ENCODE measurements around the gene PCED1B. TPM values are rescaled to one million over a fixed set of nuclear protein-coding genes. Genes with fewer than 3 reads are reported as not detected.

Gene PCED1B
- total RNA-seq, 1 experiment from 2014 or later = 6.6 TPM

DNA sequence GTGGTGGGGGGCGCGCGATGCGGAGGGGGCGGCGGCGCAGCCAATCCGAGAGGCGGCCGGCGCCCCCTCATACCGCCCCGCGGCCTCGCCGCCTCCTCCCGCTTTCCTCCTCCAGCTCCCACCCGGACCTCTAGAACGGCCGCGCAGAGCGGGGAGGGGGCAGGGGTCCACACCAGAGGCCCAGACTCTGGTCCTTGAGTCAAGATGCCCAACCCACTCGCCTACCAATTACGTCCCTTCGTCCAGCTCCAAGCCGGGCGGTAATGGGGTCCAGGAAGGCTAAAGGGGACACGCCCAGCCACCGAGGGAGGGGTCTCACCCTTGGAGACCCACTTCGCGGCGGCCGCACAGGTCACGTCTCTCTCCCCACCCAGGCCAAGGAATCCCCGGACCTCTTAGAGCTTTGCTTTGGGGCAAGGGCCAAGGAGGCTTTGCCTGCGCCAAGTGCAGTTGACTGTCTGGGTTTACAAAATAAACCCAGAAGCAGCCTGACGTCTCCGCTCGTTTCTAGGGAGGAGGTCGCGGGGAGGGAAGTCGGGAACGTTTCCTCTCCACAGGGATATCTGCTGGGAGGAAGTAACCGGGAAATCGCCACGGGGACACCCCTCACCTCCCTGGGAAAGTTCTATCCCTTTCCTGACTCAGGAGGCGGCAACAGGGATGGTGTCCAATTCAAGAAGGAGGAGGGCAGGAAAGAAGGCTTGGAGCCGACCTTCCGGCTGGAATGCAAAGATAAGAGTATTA is 732 bp downstream of the PCED1B start (continued):
- TF ChIP-seq, protein P1, sequence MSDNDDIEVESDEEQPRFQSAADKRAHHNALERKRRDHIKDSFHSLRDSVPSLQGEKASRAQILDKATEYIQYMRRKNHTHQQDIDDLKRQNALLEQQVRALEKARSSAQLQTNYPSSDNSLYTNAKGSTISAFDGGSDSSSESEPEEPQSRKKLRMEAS (CRISPR knock-in tag; IDR thresholded peaks at IDR 0.05) = 0 out of 2 replicates have a peak, but pooled peaks have one; percentile 7
- TF ChIP-seq, protein P2, sequence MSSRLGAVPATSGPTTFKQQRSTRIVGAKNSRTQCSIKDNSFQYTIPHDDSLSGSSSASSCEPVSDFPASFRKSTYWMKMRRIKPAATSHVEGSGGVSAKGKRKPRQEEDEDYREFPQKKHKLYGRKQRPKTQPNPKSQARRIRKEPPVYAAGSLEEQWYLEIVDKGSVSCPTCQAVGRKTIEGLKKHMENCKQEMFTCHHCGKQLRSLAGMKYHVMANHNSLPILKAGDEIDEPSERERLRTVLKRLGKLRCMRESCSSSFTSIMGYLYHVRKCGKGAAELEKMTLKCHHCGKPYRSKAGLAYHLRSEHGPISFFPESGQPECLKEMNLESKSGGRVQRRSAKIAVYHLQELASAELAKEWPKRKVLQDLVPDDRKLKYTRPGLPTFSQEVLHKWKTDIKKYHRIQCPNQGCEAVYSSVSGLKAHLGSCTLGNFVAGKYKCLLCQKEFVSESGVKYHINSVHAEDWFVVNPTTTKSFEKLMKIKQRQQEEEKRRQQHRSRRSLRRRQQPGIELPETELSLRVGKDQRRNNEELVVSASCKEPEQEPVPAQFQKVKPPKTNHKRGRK (CRISPR knock-in tag; IDR thresholded peaks at IDR 0.05; ENCODE audit: borderline replicate concordance) = no peak
- TF ChIP-seq, protein P3, sequence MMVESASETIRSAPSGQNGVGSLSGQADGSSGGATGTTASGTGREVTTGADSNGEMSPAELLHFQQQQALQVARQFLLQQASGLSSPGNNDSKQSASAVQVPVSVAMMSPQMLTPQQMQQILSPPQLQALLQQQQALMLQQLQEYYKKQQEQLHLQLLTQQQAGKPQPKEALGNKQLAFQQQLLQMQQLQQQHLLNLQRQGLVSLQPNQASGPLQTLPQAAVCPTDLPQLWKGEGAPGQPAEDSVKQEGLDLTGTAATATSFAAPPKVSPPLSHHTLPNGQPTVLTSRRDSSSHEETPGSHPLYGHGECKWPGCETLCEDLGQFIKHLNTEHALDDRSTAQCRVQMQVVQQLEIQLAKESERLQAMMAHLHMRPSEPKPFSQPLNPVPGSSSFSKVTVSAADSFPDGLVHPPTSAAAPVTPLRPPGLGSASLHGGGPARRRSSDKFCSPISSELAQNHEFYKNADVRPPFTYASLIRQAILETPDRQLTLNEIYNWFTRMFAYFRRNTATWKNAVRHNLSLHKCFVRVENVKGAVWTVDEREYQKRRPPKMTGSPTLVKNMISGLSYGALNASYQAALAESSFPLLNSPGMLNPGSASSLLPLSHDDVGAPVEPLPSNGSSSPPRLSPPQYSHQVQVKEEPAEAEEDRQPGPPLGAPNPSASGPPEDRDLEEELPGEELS (CRISPR knock-in tag; IDR thresholded peaks at IDR 0.05) = peak; percentile 43; the same call in 1 of the 2 replicates
- TF ChIP-seq SP1 (CRISPR knock-in tag; conservative IDR thresholded peaks at IDR 0.05) = no peak

- Mint-ChIP-seq H3K4me1 (peaks cover 85% of the 10 kb centered on the region), H3K9me3 (no peaks in the 10 kb centered on the region), H3K36me3 (no peaks in the 10 kb centered on the region), H3K27me3 (ENCODE audit: low read depth) (peaks cover 18% of the 10 kb centered on the region), H3K4me3 (peak overlapping the region; percentile 88), H3K27ac (0 out of 2 replicates have a peak overlapping the region, but pooled peaks have one; percentile 25)
- POLR2A ChIA-PET = no interaction called here
- ATAC-seq (peak; percentile 4; the same call in 1 of the 2 replicates), DNase-seq (ENCODE audit: low spot score) (peak; percentile 39)
- CTCF ChIA-PET = interaction anchor here (1.4 to 4.8 kb wide), 2 partner anchors 11 to 56 kb away, joined by 3 to 32 read pairs; no protein-coding TSS in a partner anchor
- TF ChIP-seq NR1H2 (CRISPR knock-in tag; IDR thresholded peaks at IDR 0.05) = no peak
- TF ChIP-seq, protein P4, sequence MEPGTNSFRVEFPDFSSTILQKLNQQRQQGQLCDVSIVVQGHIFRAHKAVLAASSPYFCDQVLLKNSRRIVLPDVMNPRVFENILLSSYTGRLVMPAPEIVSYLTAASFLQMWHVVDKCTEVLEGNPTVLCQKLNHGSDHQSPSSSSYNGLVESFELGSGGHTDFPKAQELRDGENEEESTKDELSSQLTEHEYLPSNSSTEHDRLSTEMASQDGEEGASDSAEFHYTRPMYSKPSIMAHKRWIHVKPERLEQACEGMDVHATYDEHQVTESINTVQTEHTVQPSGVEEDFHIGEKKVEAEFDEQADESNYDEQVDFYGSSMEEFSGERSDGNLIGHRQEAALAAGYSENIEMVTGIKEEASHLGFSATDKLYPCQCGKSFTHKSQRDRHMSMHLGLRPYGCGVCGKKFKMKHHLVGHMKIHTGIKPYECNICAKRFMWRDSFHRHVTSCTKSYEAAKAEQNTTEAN (CRISPR knock-in tag; IDR thresholded peaks at IDR 0.05) = no peak
- TF ChIP-seq TP53 (CRISPR knock-in tag; IDR thresholded peaks at IDR 0.05) = no peak
- no peak for TF ChIP-seq GRHL2 (CRISPR knock-in tag; IDR thresholded peaks at IDR 0.05; ENCODE audit: insufficient replicate concordance, severe bottlenecking)
- 0 out of 2 replicates have a peak, but pooled peaks have one; percentile 54 for TF ChIP-seq ZNF232 (CRISPR knock-in tag; IDR thresholded peaks at IDR 0.05)
- no peak for TF ChIP-seq ATF6 (CRISPR knock-in tag; IDR thresholded peaks at IDR 0.05)
- peak; percentile 51; the same call in 1 of the 2 replicates for TF ChIP-seq ZNF121 (CRISPR knock-in tag; IDR thresholded peaks at IDR 0.05)
- no peak for TF ChIP-seq MYBL2 (CRISPR knock-in tag; IDR thresholded peaks at IDR 0.05)
- TF ChIP-seq ZBTB21 (CRISPR knock-in tag; IDR thresholded peaks at IDR 0.05; ENCODE audit: borderline replicate concordance) = no peak
- no peak for TF ChIP-seq E2F1 (CRISPR knock-in tag; IDR thresholded peaks at IDR 0.05)
- TF ChIP-seq E2F4 (CRISPR knock-in tag; IDR thresholded peaks at IDR 0.05; ENCODE audit: borderline replicate concordance, low read depth) = no peak
- TF ChIP-seq NFATC4 (CRISPR knock-in tag; IDR thresholded peaks at IDR 0.05) = no peak
- TF ChIP-seq ZNF416 (CRISPR knock-in tag; IDR thresholded peaks at IDR 0.05) = no peak
- TF ChIP-seq SMAD3 (CRISPR knock-in tag; IDR thresholded peaks at IDR 0.05; ENCODE audit: borderline replicate concordance) = no peak
- TF ChIP-seq SMAD4 (CRISPR knock-in tag; IDR thresholded peaks at IDR 0.05) = no peak
- TF ChIP-seq PREB (CRISPR knock-in tag; IDR thresholded peaks at IDR 0.05; ENCODE audit: borderline replicate concordance) = no peak
- TF ChIP-seq SP1 (CRISPR knock-in tag; conservative IDR thresholded peaks at IDR 0.05) = no peak
- TF ChIP-seq RORB (CRISPR knock-in tag; IDR thresholded peaks at IDR 0.05) = no peak
- TF ChIP-seq CBFB (CRISPR knock-in tag; IDR thresholded peaks at IDR 0.05; ENCODE audit: low read depth) = no peak
- no peak for TF ChIP-seq SOX15 (CRISPR knock-in tag; IDR thresholded peaks at IDR 0.05)
These were observed 1.5 kb downstream of the PCED1B start for GRCh38 chr12:47080725-47081502.

Data from WTC11 (cell line).